T-helper 2 cell treated with Interferon-gamma antibody and Interleukin-4, amounts not matched to agents 100 ng/mL and 5 ng/mL, for 36 hours (primary cell): ENCODE results near the gene PPM1F. TPM values are rescaled to one million over a fixed set of nuclear protein-coding genes. Genes with fewer than 3 reads are reported as not detected.

Source experiments
- intact Hi-C: fragments of 100-400 bp; cut with micrococcal nuclease; formaldehyde crosslinking; loops from one replicate; pipeline ENCODE4 v1.15.1; 2023
- total RNA-seq: library from RNA; stranded (reverse); gene quantifications from 2 replicates; pipeline ENCODE4 v1.2.3, GENCODE V29; 2022

The PPM1F gene
- total RNA-seq, 1 donor from 2014 or later = 16.8 TPM

GRCh38 chr22:21975854-21976345, 23.3 kb upstream of the PPM1F start:
- intact Hi-C loops = no loop called here

- intact Hi-C loops = no loop called here
Observed at GRCh38 chr22:21975273-21975672, 22.6 kb upstream of the PPM1F start.

- intact Hi-C loops = no loop called here
Observed at GRCh38 chr22:21974058-21974649, 21.5 kb upstream of the PPM1F start.

GRCh38 chr22:21972806-21973205, 20.2 kb upstream of the PPM1F start:
- intact Hi-C loops = no loop called here

GRCh38 chr22:21972293-21972779, 19.7 kb upstream of the PPM1F start:
- intact Hi-C loops = no loop called here

- intact Hi-C loops = no loop called here
Observed at GRCh38 chr22:21971858-21972275, 19.2 kb upstream of the PPM1F start.

GRCh38 chr22:21970800-21971617, 18.4 kb upstream of the PPM1F start:
- intact Hi-C loops = no loop called here

- intact Hi-C loops = no loop called here
Observed at GRCh38 chr22:21970037-21970799, 17.6 kb upstream of the PPM1F start.

- intact Hi-C loops = no loop called here
Observed at GRCh38 chr22:21968452-21969129, 15.9 kb upstream of the PPM1F start.

- intact Hi-C loops = no loop called here
Observed at GRCh38 chr22:21967693-21968271, 15.1 kb upstream of the PPM1F start.

GRCh38 chr22:21966643-21967516, 14.2 kb upstream of the PPM1F start:
- intact Hi-C loops = no loop called here

GRCh38 chr22:21965762-21966288, 13.2 kb upstream of the PPM1F start:
- intact Hi-C loops = no loop called here

GRCh38 chr22:21964918-21965484, 12.4 kb upstream of the PPM1F start:
- intact Hi-C loops = no loop called here

GRCh38 chr22:21964234-21964633, 11.6 kb upstream of the PPM1F start:
- intact Hi-C loops = no loop called here

GRCh38 chr22:21963790-21964211, 11.2 kb upstream of the PPM1F start:
- intact Hi-C loops = no loop called here

GRCh38 chr22:21963286-21963685, 10.6 kb upstream of the PPM1F start:
- intact Hi-C loops = no loop called here

- intact Hi-C loops = no loop called here
Observed at GRCh38 chr22:21962655-21962949, 10.0 kb upstream of the PPM1F start.

GRCh38 chr22:21961886-21962654, 9.4 kb upstream of the PPM1F start:
- intact Hi-C loops = no loop called here
